DND-41 (cell line): ENCODE measurements around the gene OR2W1.

ENCODE experiments used
- CTCF ChIP-seq: IDR thresholded peaks from 2 replicates; pipeline ENCODE4 v1.5.1; 2012; ENCODE audit warnings: borderline replicate concordance, low read length, moderate library complexity, mild to moderate bottlenecking; ENCODE audit not compliant: poor library complexity, severe bottlenecking; ENCODE audit errors: extremely low read depth
- EZH2 ChIP-seq: IDR thresholded peaks from 3 replicates; pipeline ENCODE4 v1.6.1; 2012; ENCODE audit warnings: borderline replicate concordance, low read depth, mild to moderate bottlenecking, moderate library complexity, low read length, inconsistent platforms; ENCODE audit not compliant: severe bottlenecking

GRCh38 chr6:29028821-29029220 lies 16.2 kb downstream of the OR2W1 start:
- TF ChIP-seq CTCF (no peak), EZH2 (no peak)
